Hematopoietic multipotent progenitor cell treated with erythropoietin and hydrocortisone succinate and interleukin-3 and kit ligand, for 4 days (in vitro differentiated cells): Measurements from ENCODE around the gene CAMTA1.

ENCODE experiments used
- DNase-seq: peaks from one replicate; pipeline ENCODE4 v3.0.0-alpha.2; 2015

CAMTA1 gene

DNA sequence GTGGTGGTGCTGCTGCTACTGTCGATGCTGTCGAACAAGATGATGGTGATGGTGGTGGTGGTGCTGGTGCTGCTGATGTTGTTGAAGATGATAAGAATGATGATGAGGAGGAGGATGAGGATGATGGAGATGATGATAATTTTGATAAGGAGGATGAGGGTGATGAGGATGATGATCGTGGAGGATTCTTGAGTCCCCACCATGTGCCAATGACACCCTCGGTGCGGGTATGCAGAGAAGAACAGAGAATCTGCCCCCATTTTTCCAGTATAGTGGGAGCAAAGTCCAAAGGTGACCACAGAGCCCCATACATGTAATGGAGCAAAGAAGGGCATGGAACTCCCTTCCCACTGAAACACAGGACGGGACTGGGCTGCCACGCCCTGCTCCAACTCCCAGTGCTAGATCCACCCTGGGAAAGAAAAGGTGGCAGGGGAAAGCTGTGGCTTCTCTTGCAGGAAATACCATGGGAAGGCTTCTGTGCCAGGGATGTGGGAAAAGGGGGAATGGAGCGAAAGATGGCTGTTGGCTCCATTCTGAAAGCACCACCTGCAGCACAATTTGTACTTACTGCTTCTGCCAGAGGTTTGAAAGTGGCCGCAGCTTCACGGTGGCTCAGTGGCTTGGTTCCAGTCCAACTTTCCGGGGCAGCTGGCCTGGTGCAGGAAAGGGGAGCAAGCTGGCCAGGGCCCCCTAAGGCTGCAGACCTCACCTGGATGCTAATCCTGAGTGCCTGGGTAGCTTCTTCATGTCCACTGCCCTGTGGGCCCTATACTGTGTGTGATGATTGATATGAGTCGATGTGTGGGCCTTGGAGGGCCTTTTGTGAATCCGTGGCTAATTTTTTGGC is 598.6 kb downstream of the CAMTA1 start:
- DNase-seq = no peak

DNA sequence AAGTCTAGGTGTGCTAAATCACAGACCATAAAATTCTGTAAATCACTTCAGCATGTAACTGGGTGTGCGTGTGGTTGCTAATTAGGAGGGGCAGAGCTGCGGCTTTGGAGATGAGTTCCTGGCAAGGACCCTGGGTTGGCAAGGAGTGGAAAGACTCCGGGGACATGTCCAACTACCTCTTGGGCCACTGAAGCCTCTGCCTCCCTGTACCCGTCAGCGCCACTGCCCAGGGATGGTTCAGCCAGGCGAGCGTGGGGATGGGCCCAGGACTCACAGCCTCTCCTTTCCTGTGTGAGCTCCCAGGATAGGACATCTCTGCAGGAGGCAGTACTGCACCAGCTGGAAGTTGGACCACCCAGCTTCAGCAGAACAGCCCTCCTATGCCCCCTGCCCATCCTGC is 599.4 kb downstream of the CAMTA1 start:
- DNase-seq = no peak

DNA sequence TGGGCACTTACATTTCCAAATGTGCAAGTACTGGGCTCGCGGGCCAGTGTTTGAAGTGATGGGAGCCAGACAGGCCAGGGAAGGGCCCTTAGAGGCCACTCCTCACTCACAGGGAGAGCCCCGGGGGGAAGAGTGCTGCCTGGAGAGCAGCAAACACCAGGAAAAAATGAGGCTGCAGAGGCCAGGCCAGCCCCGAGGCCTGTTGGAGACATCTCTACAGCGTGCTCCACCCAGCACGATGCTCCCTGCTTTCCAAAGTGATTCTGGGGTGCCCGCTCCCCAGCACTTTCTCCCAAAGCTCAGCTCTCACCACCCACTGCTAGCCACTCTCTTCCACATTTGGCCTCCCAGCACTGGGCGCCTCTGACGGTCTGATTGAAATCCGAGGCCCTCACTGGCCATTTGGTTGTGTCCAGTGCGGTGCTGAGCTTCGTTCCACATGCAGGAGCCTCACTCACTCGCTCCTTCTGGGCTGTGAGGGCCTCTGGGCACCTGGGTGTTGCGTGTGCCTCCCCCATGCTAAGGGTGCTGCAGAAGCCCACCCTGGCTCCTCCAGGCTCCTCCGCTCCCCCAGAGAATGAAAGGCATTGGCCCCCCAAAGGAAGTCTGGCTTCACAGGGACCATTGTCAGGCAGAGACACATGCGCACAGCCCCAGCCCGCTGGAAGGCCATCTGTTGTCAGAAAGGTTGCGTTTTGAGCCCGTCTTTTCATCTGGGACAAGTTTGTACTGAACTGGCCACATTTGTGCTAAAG is 600.4 kb downstream of the CAMTA1 start:
- DNase-seq = no peak

DNA sequence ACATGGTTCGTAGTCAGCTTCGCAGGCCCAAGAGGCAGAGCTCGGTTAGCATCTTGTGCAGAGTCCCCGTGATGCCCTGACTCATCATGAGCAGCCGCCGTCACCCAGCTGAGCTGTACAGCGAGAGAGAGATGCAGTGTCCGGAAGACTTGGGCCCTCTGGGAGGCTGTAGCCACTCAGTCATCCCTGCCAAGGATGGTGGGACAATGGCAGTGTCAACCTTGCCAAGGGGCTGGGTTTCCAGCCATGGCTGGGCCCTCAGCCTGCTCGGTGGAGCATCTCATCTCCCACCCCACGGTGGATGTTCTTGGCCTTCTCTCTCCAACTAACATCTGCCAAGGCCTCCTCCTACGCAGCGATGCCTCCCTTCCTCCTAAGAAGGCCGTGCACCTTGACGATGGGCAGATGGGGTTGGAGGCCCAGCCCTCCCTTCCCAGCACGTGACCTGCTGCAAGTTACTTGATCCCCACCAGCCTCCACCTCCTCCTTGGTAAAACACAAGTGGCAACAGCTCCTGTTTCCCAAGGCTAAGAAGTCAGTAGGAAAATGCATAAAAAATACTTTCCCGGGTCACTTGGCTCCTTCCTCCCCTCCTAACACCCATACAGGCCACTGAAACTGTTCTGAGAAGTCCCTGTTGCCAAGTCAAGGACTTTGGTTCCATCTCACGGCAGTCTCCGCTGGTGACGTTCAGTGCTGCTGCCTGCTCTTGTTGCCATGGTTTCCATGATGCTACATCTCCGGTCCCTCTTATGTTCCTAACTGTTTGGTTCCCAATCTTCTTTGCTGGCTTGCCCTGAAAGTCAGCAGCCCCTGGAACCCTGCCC is 601.2 kb downstream of the CAMTA1 start:
- DNase-seq = no peak

DNA sequence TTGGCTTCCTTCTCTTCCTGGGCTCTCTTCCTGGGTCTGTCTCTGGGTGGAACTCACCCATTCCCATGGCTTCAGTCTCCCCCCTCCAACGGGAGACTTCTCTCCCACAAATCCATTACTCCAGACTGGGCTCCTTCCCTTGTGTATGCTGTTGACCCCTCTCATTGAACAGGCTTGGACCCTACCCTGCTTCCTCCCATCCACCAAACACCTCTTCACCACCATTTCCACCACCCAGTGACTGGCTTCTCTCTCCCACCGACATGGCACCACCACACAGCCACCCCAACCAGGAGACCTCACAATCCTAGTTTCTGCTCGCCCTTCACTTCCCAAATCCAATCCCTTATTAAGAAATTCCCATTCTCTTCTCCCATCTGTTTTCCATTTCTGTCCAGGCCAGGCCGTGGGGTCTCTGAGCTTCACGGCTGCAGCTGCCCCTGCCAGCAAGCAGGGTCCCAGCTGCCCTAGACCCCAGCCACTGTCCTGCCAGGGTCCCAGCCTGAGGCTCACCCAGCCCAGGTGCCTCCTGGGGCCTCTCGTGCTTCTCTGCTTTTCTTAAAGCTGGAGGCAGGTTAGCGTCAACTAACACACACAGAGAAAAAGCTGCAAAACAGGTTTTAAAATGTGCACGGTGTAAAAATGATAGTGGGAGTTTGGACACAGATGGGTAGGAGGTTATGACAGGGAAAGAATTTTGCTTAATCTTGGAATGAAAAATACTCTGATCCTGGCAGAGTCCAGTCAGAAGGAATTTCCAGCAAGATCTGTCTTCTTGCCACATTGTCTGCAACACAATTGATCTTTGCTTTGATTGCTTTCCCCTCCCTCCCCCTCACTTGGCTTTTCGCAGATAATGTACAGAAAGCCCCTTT is 602.0 kb downstream of the CAMTA1 start:
- no peak for DNase-seq

DNA sequence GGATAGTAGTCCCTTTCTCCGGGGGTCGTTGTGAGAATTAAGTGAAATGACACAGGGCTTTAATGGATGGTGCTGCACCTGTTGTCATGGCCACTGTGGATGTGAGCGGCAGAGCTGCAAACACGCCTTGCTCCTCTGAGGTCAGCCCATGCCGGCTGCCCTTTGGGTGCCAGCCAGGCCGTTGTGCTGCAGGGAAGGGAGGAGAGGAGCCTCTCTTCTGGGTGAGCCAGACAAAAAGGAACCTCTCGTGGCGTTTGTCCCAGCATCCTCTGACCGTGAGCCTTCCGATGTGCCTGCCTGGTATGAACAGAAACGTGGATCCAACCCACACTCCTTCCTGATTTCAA is 602.9 kb downstream of the CAMTA1 start:
- no peak for DNase-seq

DNA sequence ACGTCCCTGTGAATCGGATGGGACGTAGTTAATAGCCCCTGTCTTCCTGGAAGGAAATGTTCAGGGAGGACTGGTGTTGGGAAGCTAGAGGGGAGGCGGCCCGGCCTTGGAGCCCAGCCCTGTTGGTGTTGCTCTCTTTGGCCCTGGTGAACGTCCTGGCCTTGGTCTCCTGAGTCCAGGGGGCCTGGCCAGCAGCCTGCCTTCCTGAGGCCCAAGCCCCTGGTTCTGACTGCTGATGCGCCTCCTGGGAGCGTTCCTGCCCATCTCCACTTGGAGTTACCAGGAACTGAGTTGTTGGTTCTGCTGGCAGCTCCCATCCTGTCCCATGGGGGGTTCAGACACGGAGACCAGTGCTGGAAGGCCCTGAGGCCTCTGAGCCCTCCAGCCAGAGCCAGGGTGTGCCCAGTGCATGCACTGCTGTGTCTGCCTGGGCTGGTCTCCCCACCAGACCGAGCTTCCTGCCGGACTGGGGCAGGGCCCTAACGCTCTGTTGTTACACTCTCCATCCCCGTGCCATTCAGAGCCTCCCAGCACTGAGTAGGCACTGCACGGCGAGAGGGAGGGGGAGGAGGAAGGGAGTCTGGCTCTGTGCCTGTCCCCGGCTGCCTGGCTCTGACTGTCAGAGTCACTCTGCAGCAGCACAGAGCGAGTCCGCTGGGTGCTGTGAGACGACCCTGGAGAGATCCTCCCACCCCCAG is 603.4 kb downstream of the CAMTA1 start:
- no peak for DNase-seq

DNA sequence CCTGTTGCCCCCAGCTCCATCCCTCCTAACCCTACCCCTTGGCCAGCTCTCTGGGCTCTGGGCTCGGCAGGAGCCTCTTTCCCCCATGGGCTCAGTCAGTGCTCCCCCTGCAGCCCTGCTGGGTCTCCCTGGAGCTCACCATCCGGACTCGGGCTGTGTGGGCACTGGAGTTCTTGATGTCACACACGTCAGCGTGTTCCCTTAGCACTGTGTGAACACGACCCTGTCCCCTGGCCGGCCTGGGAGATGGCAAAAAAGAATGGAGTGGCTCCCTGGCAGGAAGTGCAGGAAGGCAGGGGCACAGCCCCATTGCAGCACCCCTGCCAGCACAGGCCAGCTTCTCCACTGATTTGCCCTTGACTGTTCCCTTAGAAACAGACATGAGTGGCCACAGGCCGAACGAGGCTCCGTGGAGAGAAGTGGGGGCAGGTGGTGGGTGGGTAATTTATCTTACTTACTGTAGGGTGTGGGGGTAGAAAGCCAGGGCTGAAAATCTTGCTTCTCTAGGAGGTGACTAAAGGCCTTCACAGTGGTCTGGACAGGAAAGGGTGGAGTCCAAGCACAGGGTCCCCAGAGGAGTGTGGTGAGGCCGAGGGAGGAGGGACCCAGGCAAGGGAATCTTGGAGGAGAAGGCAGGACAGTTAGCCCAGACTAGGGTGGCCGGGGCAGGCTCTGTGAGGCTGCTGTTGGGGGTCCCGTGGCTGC is 604.1 kb downstream of the CAMTA1 start:
- DNase-seq = peak; percentile 16

DNA sequence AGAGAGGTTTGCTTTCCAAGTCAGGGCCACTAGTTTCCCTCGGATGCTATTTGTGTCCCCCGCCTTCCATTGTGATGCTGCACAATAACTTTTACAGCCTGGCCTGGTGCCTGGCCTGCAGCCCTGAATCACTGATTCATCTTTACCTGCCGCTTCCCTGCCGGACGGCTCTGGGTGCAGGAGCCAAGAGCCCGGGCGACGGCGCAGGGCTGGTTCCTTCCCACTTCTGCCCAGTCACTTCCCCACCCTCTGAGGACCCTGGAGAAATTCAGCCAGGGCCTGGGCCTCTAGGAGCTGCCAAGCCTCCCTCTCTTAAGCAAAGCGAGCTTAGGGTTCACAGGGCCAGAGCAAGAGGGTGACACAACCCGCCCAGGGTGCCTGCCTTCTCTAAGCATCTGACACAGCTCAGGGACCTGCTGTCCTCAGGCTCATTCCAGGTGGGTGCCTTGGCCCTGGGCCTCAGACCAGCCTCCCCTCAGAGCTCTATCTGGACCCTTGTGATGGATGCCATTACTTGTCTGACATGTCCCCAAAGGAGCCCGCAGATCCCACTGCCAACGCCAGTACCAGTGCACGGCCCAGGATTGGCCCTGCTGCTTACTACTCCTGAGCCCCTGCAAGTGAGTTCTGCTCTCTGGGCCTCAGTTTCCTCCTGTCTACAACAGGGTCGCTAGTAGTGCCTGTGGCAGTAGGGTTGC is 604.8 kb downstream of the CAMTA1 start:
- DNase-seq = no peak

DNA sequence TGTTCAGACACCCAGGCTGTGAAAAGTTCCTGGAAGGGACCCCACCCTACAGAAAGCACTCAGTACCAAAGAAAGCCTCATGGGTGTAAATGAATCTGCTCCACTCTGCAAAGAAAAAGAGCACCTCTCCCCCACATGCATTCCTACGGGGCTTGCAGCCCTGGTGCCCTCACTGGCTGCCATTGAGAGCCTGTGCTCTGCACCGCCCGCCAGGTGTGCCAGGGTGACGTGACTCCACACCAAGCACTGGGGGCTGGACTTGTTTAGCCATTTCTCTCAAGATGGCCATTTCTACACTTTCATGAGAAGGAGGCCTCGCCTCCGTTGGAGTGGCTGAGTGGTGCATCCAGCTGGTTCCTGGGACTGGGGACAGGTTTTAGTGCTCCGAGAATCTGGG is 605.3 kb downstream of the CAMTA1 start:
- DNase-seq = no peak

DNA sequence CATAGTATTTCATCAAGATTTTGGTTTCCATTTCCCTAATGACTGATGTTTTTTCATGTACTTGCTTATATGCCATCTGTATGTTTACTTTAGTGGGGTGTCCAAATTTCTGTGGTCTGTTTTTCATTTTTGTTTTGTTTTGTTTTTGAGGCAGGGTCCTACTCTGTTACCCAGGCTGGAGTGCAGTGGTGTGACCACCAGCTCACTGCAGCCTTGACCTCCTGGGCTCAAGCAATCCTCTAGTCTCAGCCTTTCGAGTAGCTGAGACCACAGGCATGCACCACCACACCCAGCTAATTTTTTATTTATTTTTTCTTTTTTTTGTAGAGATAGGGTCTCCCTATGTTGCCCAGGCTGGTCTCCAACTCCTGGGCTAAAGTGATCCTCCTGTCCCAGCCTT is 607.9 kb downstream of the CAMTA1 start:
- DNase-seq = no peak

DNA sequence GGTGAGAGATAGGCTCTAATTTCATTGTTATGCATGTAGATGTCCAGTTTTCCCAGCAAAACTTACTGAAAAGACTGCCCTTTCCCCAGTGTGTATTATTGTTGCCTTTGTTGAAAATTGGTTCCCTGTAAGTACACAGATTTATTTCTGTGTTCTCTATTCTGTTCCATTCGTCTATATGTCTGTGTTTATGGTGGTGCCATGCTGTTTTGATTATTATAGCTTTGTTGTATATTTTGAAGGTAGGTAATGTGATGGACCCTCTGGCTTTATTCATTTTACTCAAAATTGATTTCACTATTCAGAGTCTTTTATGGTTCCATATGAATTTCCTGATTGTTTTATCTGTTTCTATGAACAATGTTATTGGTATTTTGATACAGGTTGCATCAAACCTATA is 610.0 kb downstream of the CAMTA1 start:
- DNase-seq = no peak

DNA sequence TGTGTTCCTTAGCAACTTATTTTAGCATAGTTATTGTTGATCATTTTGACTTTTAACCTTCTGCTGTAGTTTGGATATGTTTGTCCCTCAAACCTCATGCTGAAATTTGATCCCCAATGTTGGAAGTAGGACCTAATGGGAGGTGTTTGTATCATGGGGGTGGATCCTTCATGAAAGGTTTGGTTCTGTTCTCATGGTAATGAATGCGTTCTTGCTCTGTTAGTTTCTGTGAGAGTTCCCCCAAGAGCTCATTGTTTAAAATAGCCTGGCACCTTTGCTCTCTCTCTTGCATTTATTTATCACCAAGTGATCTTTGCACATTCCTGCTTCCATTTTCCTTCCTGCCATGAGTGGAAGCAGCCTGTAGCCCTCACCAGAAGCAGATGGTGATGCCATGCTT is 613.7 kb downstream of the CAMTA1 start:
- no peak for DNase-seq

DNA sequence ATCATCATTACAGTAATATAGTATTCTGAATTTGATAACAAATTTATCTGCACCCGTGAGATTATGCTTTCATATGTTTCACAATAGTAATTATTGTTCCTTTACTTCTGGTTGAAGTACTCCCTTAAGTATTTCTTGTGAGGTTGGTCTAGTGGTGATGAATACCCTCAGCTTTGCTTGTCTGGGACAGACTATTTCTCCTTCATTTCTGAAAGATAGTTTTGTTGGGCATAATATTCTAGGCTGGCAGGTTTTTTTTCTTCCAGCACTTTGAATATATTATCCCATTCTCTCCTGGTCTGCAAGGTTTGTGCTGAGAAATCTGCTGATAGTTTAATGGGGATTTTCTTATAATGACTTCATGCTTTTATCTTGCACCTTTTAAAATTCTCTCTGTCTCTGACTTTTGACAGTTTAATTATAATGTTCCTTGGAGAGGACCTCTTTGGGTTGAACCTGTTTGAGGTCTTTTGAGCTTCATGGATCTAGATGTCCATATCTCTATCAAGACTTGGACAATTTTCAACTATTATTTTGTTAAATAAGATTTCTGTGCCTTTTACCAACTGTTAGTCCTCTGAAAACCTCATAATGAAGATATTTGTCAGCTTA is 614.4 kb downstream of the CAMTA1 start:
- DNase-seq = no peak

DNA sequence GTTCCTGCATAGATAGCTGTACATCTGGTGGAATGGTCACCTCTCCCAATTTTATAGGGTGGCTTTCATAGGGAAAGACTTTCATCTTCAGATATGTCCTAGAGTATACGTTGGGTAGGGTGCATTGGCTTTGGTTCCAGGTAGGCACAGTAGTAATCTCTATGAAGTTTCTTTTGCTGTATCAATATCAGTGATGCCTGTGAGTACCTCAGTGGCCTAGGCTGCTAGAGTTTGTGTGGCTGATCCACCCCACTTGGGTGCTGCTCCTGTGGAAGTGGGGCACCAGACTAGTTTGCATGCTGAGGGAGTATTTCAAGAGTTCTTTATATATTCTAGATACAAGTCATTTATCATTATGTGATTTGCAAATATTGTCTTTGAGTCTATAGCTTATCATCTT is 615.3 kb downstream of the CAMTA1 start:
- DNase-seq = no peak

DNA sequence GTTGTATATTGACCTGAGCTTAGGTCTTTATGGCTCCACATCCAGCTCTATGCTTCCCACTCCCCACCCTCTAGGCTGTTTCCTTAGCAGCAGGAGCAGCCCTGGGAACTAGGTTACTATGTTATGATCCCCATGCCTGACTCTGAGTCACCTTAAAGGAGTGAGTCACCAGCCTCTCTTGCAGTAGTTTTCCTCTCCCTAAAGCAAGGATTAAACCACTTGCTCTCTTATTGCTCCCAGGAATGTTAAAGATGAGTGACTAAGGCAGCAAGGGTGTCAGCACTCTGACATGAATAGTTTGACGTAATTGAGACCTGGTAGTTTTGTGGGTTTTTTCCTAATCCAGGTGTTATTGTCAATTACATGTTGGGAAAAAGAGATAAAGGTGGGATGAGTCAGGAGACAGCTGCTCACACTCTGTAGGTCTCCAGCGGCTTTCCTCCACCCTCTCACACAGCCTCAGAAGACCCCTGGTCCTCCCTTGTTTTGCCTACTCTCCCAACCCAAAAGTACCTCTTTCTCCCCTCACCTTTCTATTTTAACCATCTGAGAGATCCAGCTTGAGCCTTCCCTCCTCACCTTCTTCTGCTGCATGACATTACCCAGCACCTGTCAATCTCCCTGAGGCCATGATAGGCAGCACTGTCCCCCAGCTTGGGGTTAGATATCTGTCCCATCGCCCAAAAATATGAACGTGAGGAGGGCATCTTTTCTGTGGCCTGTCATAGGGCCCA is 616.7 kb downstream of the CAMTA1 start:
- no peak for DNase-seq

DNA sequence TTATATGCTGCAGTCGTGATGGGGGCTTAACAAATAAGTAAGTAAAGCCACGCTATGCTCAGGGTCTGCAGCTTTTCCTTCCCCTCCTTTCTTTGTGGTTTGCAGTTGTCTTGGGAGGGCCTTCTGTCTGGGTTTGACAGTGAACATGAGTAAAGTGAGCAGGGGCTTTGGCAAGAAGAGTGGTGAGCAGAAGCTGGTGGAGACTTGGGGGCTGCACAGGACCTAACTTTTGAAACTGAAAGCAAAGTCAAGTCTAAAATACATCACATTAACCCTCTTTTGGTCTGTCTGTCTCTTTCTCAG is 617.2 kb downstream of the CAMTA1 start:
- DNase-seq = no peak

DNA sequence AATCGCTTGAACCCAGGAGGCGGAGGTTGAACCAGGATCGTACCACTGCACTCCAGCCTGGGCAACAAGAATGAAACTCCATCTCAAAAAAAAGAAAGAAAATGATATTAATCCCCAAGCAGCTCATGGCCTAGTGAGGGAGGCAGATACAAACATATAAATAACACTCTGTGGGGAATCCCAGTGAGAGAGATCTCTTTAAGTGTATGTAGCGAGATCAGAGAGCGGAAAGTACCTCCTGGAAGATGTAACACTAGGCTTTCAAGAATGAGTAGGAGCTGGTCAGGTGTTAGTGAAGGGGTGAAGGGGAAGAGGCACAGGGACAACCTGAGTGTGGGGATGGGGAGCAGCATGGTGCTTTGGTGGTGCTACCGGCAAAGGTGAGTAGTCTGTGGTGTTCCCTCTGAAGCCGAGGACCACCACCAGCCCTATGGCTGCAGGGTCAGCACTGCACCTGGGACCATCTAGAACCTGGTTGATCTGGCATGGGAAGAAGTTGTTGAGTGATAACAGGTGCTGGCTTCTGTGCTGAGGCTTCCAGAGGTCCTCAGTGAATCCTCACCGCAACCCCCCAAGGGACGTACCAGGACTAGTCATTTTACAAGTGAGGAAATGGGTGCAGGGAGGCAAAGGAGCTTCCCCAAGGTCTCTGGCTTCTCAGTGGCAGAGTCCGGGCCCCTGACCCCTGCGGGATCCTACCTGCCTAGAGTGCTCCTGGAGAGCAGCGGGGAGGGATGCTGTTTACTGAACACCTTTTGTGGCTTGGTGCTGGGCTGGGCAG is 618.2 kb downstream of the CAMTA1 start:
- DNase-seq = no peak
